ENCODE measurements around the gene TBC1D32. TPM values are rescaled to one million over a fixed set of nuclear protein-coding genes. Genes with fewer than 3 reads are reported as not detected.

TBC1D32 gene
- total RNA-seq, 1 experiment from 2014 or later: 66.8 TPM

- Histone ChIP-seq H3K4me3 (ENCODE audit: low read length) (no peak overlapping the region), H3K9ac (ENCODE audit: low read length) (no peak overlapping the region), H3K9me3 (ENCODE audit: low read length) (no peaks in the 10 kb centered on the region), H2AFZ (ENCODE audit: low read length) (no peak overlapping the region), H3K79me2 (ENCODE audit: low read length) (no peaks in the 10 kb centered on the region), H3K27me3 (ENCODE audit: low read length) (no peaks in the 10 kb centered on the region), H3K4me1 (ENCODE audit: low read length) (no peaks in the 10 kb centered on the region), H3K9me2 (replicated peaks; ENCODE audit: insufficient read depth, low read length) (no peaks in the 10 kb centered on the region), H4K20me1 (ENCODE audit: insufficient read depth, low read depth, low read length) (no peaks in the 10 kb centered on the region), H3K27ac (ENCODE audit: low read length) (no peak overlapping the region), H3K4me2 (ENCODE audit: low read depth, low read length, poor library complexity, severe bottlenecking) (no peak overlapping the region), H3K36me3 (ENCODE audit: insufficient read depth, low read length) (no peaks in the 10 kb centered on the region)
- DNase-seq: no peak
Observed at GRCh38 chr6:121356575-121356974, 22.3 kb upstream of the TBC1D32 start.

GRCh38 chr6:121354764-121355163, 20.5 kb upstream of the TBC1D32 start:
- H3K4me2 ChIP-seq (ENCODE audit: low read depth, low read length, poor library complexity, severe bottlenecking): no peak overlapping the region
- H3K36me3 ChIP-seq (ENCODE audit: insufficient read depth, low read length): no peaks in the 10 kb centered on the region
- H3K4me1 ChIP-seq (ENCODE audit: low read length): no peaks in the 10 kb centered on the region
- H2AFZ ChIP-seq (ENCODE audit: low read length): no peak overlapping the region
- no peaks in the 10 kb centered on the region for H3K79me2 ChIP-seq (ENCODE audit: low read length)
- H4K20me1 ChIP-seq (ENCODE audit: insufficient read depth, low read depth, low read length): no peaks in the 10 kb centered on the region
- DNase-seq: no peak
- H3K27ac ChIP-seq (ENCODE audit: low read length): no peak overlapping the region
- no peak overlapping the region for H3K4me3 ChIP-seq (ENCODE audit: low read length)
- H3K9me2 ChIP-seq (replicated peaks; ENCODE audit: insufficient read depth, low read length): no peaks in the 10 kb centered on the region
- H3K27me3 ChIP-seq (ENCODE audit: low read length): no peaks in the 10 kb centered on the region
- H3K9me3 ChIP-seq (ENCODE audit: low read length): no peaks in the 10 kb centered on the region
- H3K9ac ChIP-seq (ENCODE audit: low read length): no peak overlapping the region

DNA sequence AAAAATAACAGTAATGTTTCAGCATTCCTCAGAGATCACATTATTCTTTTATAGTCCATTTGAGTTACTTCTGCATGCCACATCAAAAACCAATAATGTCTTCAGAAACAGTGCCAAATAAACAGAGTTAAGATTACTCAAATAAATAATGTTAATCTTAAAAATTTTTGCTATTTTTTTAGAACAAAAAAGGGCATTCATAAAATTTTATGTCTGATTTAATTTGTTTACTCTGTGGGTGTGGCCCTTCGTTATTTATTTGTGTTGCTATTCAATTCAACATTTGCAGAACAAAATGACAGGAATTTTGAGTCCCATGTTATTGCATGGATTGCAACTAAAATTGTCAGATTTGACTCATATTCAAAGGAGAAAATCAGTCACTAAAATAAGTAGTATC, 18.7 kb upstream of the TBC1D32 start:
- Histone ChIP-seq H3K9ac (ENCODE audit: low read length) (no peak overlapping the region), H3K4me1 (ENCODE audit: low read length) (no peaks in the 10 kb centered on the region), H3K27me3 (ENCODE audit: low read length) (no peaks in the 10 kb centered on the region), H2AFZ (ENCODE audit: low read length) (no peak overlapping the region), H3K79me2 (ENCODE audit: low read length) (no peaks in the 10 kb centered on the region), H3K4me3 (ENCODE audit: low read length) (no peak overlapping the region), H3K36me3 (ENCODE audit: insufficient read depth, low read length) (no peaks in the 10 kb centered on the region), H3K27ac (ENCODE audit: low read length) (no peak overlapping the region), H3K9me3 (ENCODE audit: low read length) (no peaks in the 10 kb centered on the region), H3K4me2 (ENCODE audit: low read depth, low read length, poor library complexity, severe bottlenecking) (no peak overlapping the region), H4K20me1 (ENCODE audit: insufficient read depth, low read depth, low read length) (no peaks in the 10 kb centered on the region), H3K9me2 (replicated peaks; ENCODE audit: insufficient read depth, low read length) (no peaks in the 10 kb centered on the region)
- DNase-seq: no peak

- no peaks in the 10 kb centered on the region for H3K27me3 ChIP-seq (ENCODE audit: low read length)
- H3K4me2 ChIP-seq (ENCODE audit: low read depth, low read length, poor library complexity, severe bottlenecking): no peak overlapping the region
- H3K79me2 ChIP-seq (ENCODE audit: low read length): no peaks in the 10 kb centered on the region
- H3K36me3 ChIP-seq (ENCODE audit: insufficient read depth, low read length): no peaks in the 10 kb centered on the region
- H3K4me3 ChIP-seq (ENCODE audit: low read length): no peak overlapping the region
- no peaks in the 10 kb centered on the region for H3K9me3 ChIP-seq (ENCODE audit: low read length)
- DNase-seq: no peak
- H3K4me1 ChIP-seq (ENCODE audit: low read length): no peaks in the 10 kb centered on the region
- no peaks in the 10 kb centered on the region for H3K9me2 ChIP-seq (replicated peaks; ENCODE audit: insufficient read depth, low read length)
- no peak overlapping the region for H3K27ac ChIP-seq (ENCODE audit: low read length)
- H4K20me1 ChIP-seq (ENCODE audit: insufficient read depth, low read depth, low read length): no peaks in the 10 kb centered on the region
- no peak overlapping the region for H3K9ac ChIP-seq (ENCODE audit: low read length)
- no peak overlapping the region for H2AFZ ChIP-seq (ENCODE audit: low read length)
Observed at GRCh38 chr6:121351916-121352315, 17.6 kb upstream of the TBC1D32 start.

DNA sequence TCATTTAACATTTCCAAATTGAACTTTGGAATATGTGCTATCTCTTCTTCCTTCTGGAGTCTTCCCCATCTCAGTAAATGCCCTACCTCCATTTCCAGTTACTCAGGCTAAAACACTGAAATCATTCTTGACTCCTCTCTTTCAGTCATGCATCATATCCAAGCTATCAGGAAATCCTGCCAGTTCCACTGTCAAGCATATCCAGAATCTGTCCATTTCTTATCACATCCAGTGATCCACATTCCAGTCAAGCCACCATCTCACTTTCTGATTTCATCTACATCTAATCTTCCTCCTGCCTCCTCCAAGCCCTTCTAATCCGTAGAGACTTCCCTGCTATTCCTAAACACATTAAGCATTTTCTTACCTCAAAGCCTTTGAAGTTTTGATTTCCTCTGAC, 15.3 kb upstream of the TBC1D32 start:
- Histone ChIP-seq H3K27ac (ENCODE audit: low read length) (no peak overlapping the region), H3K4me2 (ENCODE audit: low read depth, low read length, poor library complexity, severe bottlenecking) (no peak overlapping the region), H3K4me1 (ENCODE audit: low read length) (no peaks in the 10 kb centered on the region), H3K4me3 (ENCODE audit: low read length) (no peak overlapping the region), H3K9me2 (replicated peaks; ENCODE audit: insufficient read depth, low read length) (no peaks in the 10 kb centered on the region), H3K36me3 (ENCODE audit: insufficient read depth, low read length) (no peaks in the 10 kb centered on the region), H3K9me3 (ENCODE audit: low read length) (no peaks in the 10 kb centered on the region), H3K9ac (ENCODE audit: low read length) (no peak overlapping the region), H3K27me3 (ENCODE audit: low read length) (no peaks in the 10 kb centered on the region), H3K79me2 (ENCODE audit: low read length) (no peaks in the 10 kb centered on the region), H2AFZ (ENCODE audit: low read length) (no peak overlapping the region), H4K20me1 (ENCODE audit: insufficient read depth, low read depth, low read length) (no peaks in the 10 kb centered on the region)
- DNase-seq: no peak

- no peak overlapping the region for H3K4me3 ChIP-seq (ENCODE audit: low read length)
- H3K4me2 ChIP-seq (ENCODE audit: low read depth, low read length, poor library complexity, severe bottlenecking): no peak overlapping the region
- no peaks in the 10 kb centered on the region for H3K27me3 ChIP-seq (ENCODE audit: low read length)
- DNase-seq: no peak
- no peak overlapping the region for H3K9ac ChIP-seq (ENCODE audit: low read length)
- no peaks in the 10 kb centered on the region for H3K4me1 ChIP-seq (ENCODE audit: low read length)
- H3K9me2 ChIP-seq (replicated peaks; ENCODE audit: insufficient read depth, low read length): no peaks in the 10 kb centered on the region
- no peaks in the 10 kb centered on the region for H3K79me2 ChIP-seq (ENCODE audit: low read length)
- H2AFZ ChIP-seq (ENCODE audit: low read length): 0 out of 2 replicates have a peak overlapping the region, but pooled peaks have one; percentile 10
- H3K27ac ChIP-seq (ENCODE audit: low read length): no peak overlapping the region
- no peaks in the 10 kb centered on the region for H3K9me3 ChIP-seq (ENCODE audit: low read length)
- no peaks in the 10 kb centered on the region for H3K36me3 ChIP-seq (ENCODE audit: insufficient read depth, low read length)
- H4K20me1 ChIP-seq (ENCODE audit: insufficient read depth, low read depth, low read length): no peaks in the 10 kb centered on the region
Observed at GRCh38 chr6:121347484-121347883, 13.2 kb upstream of the TBC1D32 start.

DNA sequence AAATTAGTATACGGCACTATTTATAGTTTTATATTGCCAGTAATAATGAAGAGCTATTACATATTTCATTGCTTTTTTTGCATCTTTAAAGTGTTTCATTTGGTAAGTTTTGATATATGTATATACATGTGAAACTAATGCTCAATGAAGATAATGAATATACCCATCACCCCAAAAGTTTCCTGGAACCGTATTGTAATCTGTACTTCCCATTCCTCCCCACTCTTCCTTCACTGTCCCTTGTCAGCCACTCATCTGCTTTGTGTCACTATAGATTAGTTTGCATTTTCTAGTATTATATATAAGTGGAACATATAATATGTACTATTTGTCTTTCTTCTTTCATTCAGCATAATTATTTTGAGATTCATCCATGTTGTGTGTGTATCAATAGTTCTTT, 10.3 kb upstream of the TBC1D32 start:
- H4K20me1 ChIP-seq (ENCODE audit: insufficient read depth, low read depth, low read length): no peaks in the 10 kb centered on the region
- no peak overlapping the region for H3K9ac ChIP-seq (ENCODE audit: low read length)
- no peaks in the 10 kb centered on the region for H3K79me2 ChIP-seq (ENCODE audit: low read length)
- no peaks in the 10 kb centered on the region for H3K36me3 ChIP-seq (ENCODE audit: insufficient read depth, low read length)
- no peak overlapping the region for H2AFZ ChIP-seq (ENCODE audit: low read length)
- no peak overlapping the region for H3K27ac ChIP-seq (ENCODE audit: low read length)
- H3K9me3 ChIP-seq (ENCODE audit: low read length): no peaks in the 10 kb centered on the region
- no peak overlapping the region for H3K4me3 ChIP-seq (ENCODE audit: low read length)
- H3K4me1 ChIP-seq (ENCODE audit: low read length): no peaks in the 10 kb centered on the region
- H3K27me3 ChIP-seq (ENCODE audit: low read length): no peaks in the 10 kb centered on the region
- H3K9me2 ChIP-seq (replicated peaks; ENCODE audit: insufficient read depth, low read length): no peaks in the 10 kb centered on the region
- H3K4me2 ChIP-seq (ENCODE audit: low read depth, low read length, poor library complexity, severe bottlenecking): no peak overlapping the region
- no peak for DNase-seq

DNA sequence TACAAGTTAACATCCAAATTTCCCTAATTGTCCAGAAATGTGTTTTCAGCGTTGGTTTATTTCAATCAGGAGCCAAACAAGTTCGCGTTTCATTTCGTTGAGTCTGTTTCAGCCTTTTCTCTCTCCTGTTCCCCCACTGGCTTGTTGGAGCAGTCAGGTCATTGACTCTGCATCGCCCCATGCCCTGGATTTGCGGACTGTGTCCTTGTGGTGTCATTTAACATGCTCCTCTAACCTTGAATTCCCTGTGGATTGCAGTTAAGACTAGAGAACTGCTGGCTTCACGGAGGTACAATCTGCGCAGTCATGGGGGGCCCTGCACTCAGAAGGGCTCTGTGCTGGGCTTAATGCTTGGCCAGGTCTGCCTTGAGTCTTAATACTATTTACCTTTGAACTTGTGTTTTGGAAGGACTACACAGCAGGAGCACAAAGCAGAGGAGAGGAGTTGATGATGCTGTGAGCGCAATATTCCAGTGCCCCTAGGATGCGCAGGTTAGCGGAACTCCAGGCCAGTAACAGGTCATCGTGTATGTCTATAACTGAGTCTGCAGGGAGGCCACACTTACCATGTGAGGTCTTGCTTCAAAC, 5.5 kb upstream of the TBC1D32 start:
- Histone ChIP-seq H3K9ac (ENCODE audit: low read length) (no peak overlapping the region), H3K4me1 (ENCODE audit: low read length) (peaks cover 9% of the 10 kb centered on the region), H3K36me3 (ENCODE audit: insufficient read depth, low read length) (no peaks in the 10 kb centered on the region), H3K79me2 (ENCODE audit: low read length) (no peaks in the 10 kb centered on the region), H3K27ac (ENCODE audit: low read length) (no peak overlapping the region), H4K20me1 (ENCODE audit: insufficient read depth, low read depth, low read length) (no peaks in the 10 kb centered on the region), H3K27me3 (ENCODE audit: low read length) (no peaks in the 10 kb centered on the region), H2AFZ (ENCODE audit: low read length) (no peak overlapping the region), H3K4me3 (ENCODE audit: low read length) (no peak overlapping the region), H3K4me2 (ENCODE audit: low read depth, low read length, poor library complexity, severe bottlenecking) (no peak overlapping the region), H3K9me3 (ENCODE audit: low read length) (no peaks in the 10 kb centered on the region), H3K9me2 (replicated peaks; ENCODE audit: insufficient read depth, low read length) (no peaks in the 10 kb centered on the region)
- no peak for DNase-seq

DNA sequence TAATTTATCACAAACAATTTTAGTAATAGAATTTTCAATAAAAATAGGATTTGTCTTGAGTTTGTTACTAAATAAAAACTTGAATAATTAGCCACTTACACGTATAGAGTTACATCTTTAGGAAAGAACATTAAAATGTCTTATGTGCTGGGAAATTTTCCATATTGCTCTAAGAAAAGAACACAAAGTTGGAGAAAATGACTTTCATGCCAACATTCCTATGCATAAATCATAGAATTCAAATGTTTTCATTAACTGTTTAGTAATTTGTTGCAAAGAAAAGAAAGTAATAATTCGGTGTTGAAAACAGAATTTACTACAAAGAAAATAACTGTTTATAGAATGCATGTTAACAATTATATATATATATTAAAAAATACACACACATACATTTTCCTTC, 4.7 kb upstream of the TBC1D32 start:
- DNase-seq: peak; percentile 9
- Histone ChIP-seq H3K9me2 (replicated peaks; ENCODE audit: insufficient read depth, low read length) (no peaks in the 10 kb centered on the region), H3K4me1 (ENCODE audit: low read length) (peaks cover 9% of the 10 kb centered on the region), H3K27me3 (ENCODE audit: low read length) (no peaks in the 10 kb centered on the region), H3K9ac (ENCODE audit: low read length) (no peak overlapping the region), H4K20me1 (ENCODE audit: insufficient read depth, low read depth, low read length) (no peaks in the 10 kb centered on the region), H3K4me3 (ENCODE audit: low read length) (no peak overlapping the region), H3K79me2 (ENCODE audit: low read length) (peaks cover 3% of the 10 kb centered on the region), H3K4me2 (ENCODE audit: low read depth, low read length, poor library complexity, severe bottlenecking) (no peak overlapping the region), H3K27ac (ENCODE audit: low read length) (no peak overlapping the region), H2AFZ (ENCODE audit: low read length) (no peak overlapping the region), H3K9me3 (ENCODE audit: low read length) (no peaks in the 10 kb centered on the region), H3K36me3 (ENCODE audit: insufficient read depth, low read length) (no peaks in the 10 kb centered on the region)
